T-helper 9 cell (primary cell): ENCODE results near the gene ZNF727.
"Not testable (repeated sequence)": the region's sequence is repeated elsewhere in the genome, so short reads cannot be mapped to it uniquely, and the experiment has no call there.

Experiments
- DNase-seq: peaks from one replicate; pipeline ENCODE4 v3.0.0-alpha.2; 2020
- total RNA-seq, 2 donors: gene quantifications; one replicate each; lab custom pipeline; 2026; lab: John Stamatoyannopoulos, UW

ZNF727 gene
- 0.72 to 1.4 reads per million in 2 donors for total RNA-seq

DNA sequence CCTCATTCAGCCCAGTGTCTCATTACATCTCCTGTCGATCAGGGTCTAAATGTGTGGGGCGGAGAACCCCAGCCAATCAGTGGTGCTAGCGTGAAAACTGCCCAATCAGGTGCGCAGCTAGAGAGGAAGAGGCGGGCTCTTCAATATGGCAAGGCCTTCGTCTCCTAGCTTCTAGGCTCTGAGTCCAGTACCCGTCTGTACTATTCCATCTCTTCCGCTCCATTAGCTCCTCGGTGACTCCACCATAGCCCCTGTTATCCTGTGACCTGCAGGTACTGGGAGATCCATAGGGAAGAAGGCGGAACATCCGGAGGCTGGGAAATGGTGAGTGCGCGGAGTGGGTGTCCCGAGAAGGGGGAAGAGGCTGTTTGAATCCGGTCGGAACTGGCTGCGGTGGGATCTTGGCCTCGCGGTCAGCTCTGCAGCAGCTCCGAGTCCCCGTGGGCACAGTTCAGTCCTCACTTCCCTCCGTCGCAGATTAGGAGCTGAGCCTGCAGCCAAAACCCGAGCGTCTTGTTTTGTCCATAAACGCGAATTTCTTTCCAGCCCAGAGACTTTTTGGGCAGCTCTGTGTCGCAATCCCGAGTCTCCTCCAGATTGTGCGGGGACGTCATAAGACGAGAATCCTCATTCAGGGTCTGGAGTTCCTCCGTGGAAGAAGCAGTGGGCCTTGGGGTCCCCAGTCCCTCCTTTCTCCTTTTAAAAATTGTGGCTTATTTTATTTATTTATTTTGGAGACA, at the start of gene ZNF727:
ZNF727 (plus strand) TSS at position 134 of the 740 bp plus-strand sequence; CDS start at position 322, 188 bp downstream.
- no peak for DNase-seq

DNA sequence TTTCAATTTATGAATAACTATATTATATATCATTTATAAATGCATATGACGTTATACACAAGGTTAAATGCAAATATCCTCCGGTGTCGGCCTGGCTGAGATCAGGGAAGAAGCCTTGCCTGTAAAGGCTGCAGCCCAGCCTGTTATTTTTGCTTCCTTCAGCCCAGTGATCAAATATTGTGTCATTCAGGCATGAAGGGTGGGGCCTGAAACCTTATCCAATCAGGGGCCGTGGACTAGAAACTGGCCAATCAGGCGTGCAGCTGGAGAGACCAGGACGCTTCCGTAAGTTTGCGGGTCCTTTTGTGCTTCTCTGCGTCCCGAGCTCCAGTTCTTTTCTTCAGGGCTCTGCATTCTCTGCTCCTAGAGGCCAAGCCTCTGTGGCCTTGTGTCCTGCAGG, 46.7 kb upstream of the ZNF727 start, which contains the start of gene ZNF722:
ZNF722 (plus strand) TSS at position 301 of the 400 bp plus-strand sequence. CDS start 113 bp downstream, outside the sequence.
- DNase-seq, result no peak

DNA sequence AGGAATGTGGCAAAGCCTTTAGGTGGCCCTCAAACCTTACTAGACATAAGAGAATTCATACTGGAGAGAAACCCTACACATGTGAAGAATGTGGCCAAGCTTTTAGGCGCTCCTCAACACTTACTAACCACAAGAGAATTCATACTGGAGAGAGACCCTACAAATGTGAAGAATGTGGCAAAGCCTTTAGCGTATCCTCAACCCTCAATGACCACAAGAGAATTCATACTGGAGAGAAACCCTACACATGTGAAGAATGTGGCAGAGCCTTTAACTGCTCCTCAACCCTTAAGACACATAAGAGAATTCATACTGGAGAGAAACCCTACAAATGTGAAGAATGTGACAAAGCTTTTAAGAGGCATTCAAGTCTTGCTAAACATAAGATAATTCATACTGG, 29.7 kb upstream of the ZNF727 start:
- DNase-seq, result not testable (repeated sequence)

DNA sequence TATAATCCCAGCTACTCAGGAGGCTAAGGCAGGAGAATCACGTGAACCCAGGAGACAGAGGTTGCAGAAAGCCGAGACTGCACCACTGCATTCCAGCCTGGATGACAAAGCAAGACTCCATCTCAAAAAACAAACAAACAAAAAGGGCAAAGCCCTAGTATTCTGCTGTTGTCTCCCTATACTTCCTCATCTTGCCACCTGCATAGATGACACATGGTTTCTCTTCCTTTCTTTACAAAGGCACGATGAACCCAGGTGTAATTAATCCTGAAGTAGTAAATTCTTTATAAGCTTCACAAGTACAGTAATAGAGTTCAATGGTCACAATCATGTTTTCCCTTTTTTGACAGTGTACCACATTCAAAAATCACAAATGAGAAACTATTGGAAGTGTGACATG, 9.8 kb upstream of the ZNF727 start:
- DNase-seq, result no peak

DNA sequence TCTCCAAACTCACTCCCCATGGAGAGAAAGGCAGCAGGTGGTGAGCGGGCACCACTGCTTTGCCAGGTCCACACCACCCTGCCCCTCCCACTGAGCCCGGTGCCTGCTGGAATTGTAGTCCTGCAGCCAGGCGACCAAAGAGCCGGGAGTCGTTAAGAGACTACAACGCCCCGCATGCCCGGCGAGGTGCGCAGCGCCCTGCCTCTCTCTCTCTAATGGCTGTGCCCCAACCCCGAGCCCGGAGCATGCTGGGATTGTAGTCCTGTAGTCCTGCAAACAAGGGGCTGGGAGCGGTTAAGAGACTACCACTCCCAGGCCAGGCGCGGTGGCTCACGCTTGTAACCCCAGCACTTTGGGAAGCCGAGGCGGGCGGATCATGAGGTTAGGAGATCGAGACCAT, 8.1 kb upstream of the ZNF727 start:
- no peak for DNase-seq

DNA sequence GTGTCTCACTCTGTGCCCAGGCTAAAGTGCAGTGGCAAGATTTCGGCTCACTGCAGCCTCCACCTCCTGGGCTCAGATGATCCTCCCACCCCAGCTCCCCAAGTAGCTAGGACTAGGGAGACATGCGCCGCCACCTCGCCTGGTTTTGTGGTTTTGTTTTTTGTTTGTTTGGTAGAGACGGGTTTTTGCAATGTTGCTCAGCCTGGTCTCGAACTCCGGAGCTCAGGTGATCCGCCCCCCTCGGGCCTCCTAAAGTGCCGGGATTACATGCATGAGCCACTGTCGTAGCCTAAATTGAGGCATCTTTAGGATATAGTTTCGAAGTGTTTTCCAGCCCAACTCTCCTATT, 781 bp downstream of the ZNF727 start:
- DNase-seq, result no peak

DNA sequence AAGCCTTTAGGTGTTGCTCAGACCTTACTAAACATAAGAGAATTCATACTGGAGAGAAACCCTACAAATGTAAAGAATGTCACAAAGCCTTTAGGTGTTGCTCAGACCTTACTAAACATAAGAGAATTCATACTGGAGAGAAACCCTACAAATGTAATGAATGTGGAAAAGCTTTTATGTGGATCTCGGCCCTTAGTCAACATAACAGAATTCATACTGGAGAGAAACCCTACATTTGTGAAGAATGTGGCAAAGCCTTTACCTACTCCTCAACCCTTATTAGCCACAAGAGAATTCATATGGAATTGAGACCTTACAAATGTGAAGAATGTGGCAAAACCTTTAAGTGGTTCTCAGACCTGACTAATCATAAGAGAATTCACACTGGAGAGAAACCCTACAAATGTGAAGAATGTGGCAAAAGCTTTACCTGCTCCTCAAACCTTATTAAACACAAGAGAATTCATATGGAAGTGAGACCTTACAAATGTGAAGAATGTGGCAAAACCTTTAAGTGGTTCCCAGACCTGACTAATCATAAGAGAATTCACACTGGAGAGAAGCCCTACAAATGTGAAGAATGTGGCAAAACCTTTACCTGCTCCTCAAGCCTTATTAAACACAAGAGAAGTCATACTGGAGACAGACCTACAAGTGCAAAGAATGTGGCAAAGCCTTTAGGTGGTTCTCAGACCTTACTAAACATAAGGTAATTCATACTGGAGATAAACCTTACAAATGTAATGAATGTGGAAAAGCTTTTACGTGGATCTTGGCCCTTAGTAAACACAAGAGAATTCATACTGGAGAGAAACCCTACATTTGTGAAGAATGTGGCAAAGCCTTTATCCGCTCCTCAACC, 32.8 kb downstream of the ZNF727 start:
- DNase-seq, result not testable (repeated sequence)

DNA sequence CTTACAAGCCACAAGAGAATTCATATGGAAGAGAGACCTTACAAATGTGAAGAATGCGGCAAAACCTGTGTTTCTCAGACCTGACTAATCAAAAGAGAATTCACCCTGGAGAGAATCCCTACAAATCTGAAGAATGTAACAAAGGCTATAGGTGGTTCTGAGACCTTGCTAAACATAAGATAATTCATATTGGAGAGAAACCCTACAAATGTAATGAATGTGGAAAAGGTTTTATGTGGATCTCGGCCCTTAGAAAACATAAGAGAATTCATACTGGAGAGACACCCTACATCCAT, 33.4 kb downstream of the ZNF727 start:
- DNase-seq, result no peak

DNA sequence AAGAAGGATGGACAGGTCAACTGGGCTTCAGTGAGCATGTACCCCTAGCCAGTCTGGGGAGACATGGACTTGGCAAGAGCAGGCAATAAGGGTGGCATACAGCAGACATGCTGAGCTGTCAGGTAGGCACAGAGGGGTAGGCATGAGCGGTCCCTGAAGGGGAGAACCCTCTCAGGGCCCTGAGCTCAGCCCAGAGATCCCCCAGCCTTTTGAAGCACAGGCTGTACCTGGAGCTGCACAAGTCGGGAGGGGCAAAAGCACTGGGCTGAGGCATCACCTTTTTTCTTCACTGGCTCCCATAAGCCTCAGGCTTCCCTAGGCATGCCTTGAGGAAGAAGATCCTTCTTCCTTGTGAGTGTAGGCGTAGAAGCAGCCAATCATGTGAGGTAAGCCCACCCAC, 42.3 kb downstream of the ZNF727 start:
- DNase-seq, result no peak

DNA sequence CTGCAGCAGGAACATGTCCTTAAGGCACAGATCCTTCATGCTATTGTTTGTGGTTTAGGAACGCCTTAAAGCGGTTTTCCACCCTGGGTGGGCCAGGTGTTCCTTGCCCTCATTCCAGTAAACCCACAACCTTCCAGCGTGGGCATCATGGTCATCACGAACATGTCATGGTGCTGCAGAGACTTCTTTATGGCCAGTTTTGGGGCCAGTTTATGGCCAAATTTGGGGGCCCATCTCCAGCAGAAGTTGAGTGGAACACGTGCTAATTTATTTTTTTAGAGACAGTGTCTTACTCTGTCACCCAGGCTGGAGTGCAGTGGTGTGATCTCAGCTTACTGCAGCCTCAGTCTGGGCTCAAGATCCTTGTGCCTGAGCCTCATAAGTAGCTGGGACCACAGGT, 43.6 kb downstream of the ZNF727 start:
- not testable (repeated sequence) for DNase-seq
